Body of pancreas (tissue), 4 donors: ENCODE data around the gene LMBRD2. TPM values are rescaled to one million over a fixed set of nuclear protein-coding genes. Genes with fewer than 3 reads are reported as not detected.

Experiments used
- ATAC-seq: fragments of 150-250 bp; one replicate; pipeline ENCODE4 v1.9.1; 2016
- DNase-seq, 4 donors: peaks; one replicate each; pipeline ENCODE4 v3.0.0-alpha.2; 2019
- H3K27ac ChIP-seq, 4 donors: fragments of 200-600 bp; sonication (generic); 1 replicate in 3 of 4; 2 replicates in 1 of 4; pipeline versions ENCODE4 v1.5.1 to v1.6.1; 2016 to 2019; ENCODE audit warnings: mild to moderate bottlenecking in 1 of 4, mixed read lengths in 1 of 4, moderate library complexity in 1 of 4
- H3K27me3 ChIP-seq, 2 donors: fragments of 200-600 bp; sonication (generic); one replicate each; pipeline ENCODE4 v1.6.0; 2016; ENCODE audit warnings: mild to moderate bottlenecking in 1 of 2
- H3K36me3 ChIP-seq, 2 donors: fragments of 200-600 bp; sonication (generic); replicated peaks in 1 of 2; 2 replicates each; pipeline ENCODE4 v1.5.1; 2016; ENCODE audit warnings: low read depth in 2 of 2; ENCODE audit not compliant: insufficient read depth in 1 of 2
- H3K4me1 ChIP-seq: fragments of 200-600 bp; sonication (generic); one replicate; pipeline ENCODE4 v1.6.0; 2016
- H3K4me3 ChIP-seq, 2 donors: fragments of 200-600 bp; sonication (generic); 1 replicate in 1 of 2; 2 replicates in 1 of 2; pipeline ENCODE4 v1.5.1; 2016 to 2019
- H3K9me3 ChIP-seq, 3 donors: fragments of 200-600 bp; sonication (generic); 1 replicate in 2 of 3; 2 replicates in 1 of 3; pipeline ENCODE4 v1.5.1; 2016
- POLR2A ChIP-seq, 3 donors: fragments of 450-650 bp; IDR thresholded peaks; one replicate each; pipeline ENCODE4 v1.6.1; 2016; ENCODE audit warnings: antibody characterized with exemption in 3 of 3, mild to moderate bottlenecking in 2 of 3
- WGBS, 2 donors: methylation state at CpG; one replicate each; pipeline ENCODE4 v1.1.5; 2017; 5-methylcytosine and 5-hydroxymethylcytosine counted together
- intact Hi-C: fragments of 100-400 bp; cut with DNase I; formaldehyde crosslinking; loops from one replicate; pipeline ENCODE4 v1.15.1; 2023
- total RNA-seq, 2 donors: library from RNA; depleted of rRNA; stranded (reverse); fragments of >200 nt; gene quantifications; one replicate each; pipeline ENCODE4 v1.1.0, GENCODE V29; 2016
- TF ChIP-seq, protein P1 (sequence below), 7 experiments: fragments of 450-650 bp in 4 of 7; fragments of 200-600 bp in 3 of 7; sonication (generic) in 3 of 7; IDR thresholded peaks; one replicate each; pipeline ENCODE4 v1.5.1; 2016 to 2019; ENCODE audit warnings: antibody characterized with exemption in 7 of 7

Gene LMBRD2
- total RNA-seq, 2 donors from 2014 or later = 5.6 to 8.6 TPM

DNA sequence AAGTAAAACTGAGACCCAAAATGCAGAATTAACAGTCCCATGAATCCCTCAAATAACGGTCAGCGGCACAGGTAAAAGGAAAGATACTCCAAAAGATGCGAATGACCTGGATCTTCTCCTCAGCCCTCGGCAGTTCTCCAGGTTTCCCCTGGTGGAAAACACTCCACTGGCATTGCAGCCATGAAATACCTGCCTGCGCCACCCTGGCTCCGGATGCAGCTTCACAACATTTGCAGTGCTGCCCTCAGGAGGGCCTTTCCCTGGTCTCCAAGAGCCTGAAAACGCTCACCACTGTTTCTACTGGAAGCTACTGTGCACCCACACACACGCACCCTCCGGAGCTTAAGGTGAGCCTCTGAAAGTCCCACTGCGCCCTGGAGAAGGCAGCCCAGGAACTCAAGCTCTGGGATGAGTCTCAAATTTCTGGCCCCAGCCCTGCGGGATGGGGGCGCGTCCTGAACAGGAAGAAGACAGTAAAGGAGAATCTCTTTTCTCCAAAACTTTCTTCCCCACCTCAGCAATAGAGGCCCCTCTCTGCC is 85.6 kb downstream of the LMBRD2 start:
- no peaks in the 10 kb centered on the region for H3K27me3 ChIP-seq
- no peaks in the 10 kb centered on the region for H3K9me3 ChIP-seq
- intact Hi-C loops = no loop called here
- no peak overlapping the region for H3K4me3 ChIP-seq
- 23 to 26% methylated on average over 13 of the region's 13 CpGs for WGBS, 2 donors
- H3K36me3 ChIP-seq = no peaks in the 10 kb centered on the region
- ATAC-seq (no peak), DNase-seq (no peak)
- H3K4me1 ChIP-seq = peaks cover 9% of the 10 kb centered on the region
- H3K27ac ChIP-seq = no peak overlapping the region
- TF ChIP-seq, protein P1, sequence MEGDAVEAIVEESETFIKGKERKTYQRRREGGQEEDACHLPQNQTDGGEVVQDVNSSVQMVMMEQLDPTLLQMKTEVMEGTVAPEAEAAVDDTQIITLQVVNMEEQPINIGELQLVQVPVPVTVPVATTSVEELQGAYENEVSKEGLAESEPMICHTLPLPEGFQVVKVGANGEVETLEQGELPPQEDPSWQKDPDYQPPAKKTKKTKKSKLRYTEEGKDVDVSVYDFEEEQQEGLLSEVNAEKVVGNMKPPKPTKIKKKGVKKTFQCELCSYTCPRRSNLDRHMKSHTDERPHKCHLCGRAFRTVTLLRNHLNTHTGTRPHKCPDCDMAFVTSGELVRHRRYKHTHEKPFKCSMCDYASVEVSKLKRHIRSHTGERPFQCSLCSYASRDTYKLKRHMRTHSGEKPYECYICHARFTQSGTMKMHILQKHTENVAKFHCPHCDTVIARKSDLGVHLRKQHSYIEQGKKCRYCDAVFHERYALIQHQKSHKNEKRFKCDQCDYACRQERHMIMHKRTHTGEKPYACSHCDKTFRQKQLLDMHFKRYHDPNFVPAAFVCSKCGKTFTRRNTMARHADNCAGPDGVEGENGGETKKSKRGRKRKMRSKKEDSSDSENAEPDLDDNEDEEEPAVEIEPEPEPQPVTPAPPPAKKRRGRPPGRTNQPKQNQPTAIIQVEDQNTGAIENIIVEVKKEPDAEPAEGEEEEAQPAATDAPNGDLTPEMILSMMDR (IDR thresholded peaks at IDR 0.05) = no peak
- TF ChIP-seq POLR2A (IDR thresholded peaks at IDR 0.05) = no peak

- H3K27ac ChIP-seq = no peak overlapping the region
- H3K9me3 ChIP-seq = no peaks in the 10 kb centered on the region
- no peak for TF ChIP-seq POLR2A (IDR thresholded peaks at IDR 0.05)
- TF ChIP-seq, protein P1 (IDR thresholded peaks at IDR 0.05) = no peak
- H3K4me3 ChIP-seq = no peak overlapping the region
- DNase-seq (no peak), ATAC-seq (no peak)
- 67 to 74% methylated on average over 12 of the region's 12 CpGs for whole genome bisulfite sequencing, 2 donors
- H3K4me1 ChIP-seq = no peaks in the 10 kb centered on the region
- intact Hi-C loops = no loop called here
- H3K36me3 ChIP-seq = no peaks in the 10 kb centered on the region
- no peaks in the 10 kb centered on the region for H3K27me3 ChIP-seq
These were observed 91.2 kb downstream of the LMBRD2 start for GRCh38 chr5:36060420-36060887.

GRCh38 chr5:36059571-36060419 is 91.9 kb downstream of the LMBRD2 start:
- Histone ChIP-seq H3K4me1 (no peaks in the 10 kb centered on the region), H3K9me3 (no peaks in the 10 kb centered on the region), H3K36me3 (no peaks in the 10 kb centered on the region), H3K27me3 (no peaks in the 10 kb centered on the region), H3K27ac (no peak overlapping the region), H3K4me3 (no peak overlapping the region)
- TF ChIP-seq POLR2A (IDR thresholded peaks at IDR 0.05) = no peak
- TF ChIP-seq, protein P1 (IDR thresholded peaks at IDR 0.05) = no peak
- intact Hi-C loops = no loop called here
- whole genome bisulfite sequencing, 2 donors = 57 to 61% methylated on average over 5 of the region's 5 CpGs
- ATAC-seq = no peak
- no peak for DNase-seq

GRCh38 chr5:36058776-36059175 is 92.9 kb downstream of the LMBRD2 start:
- no peak for ATAC-seq
- no peak overlapping the region for H3K4me3 ChIP-seq
- 76 to 77% methylated on average over 2 of the region's 2 CpGs for WGBS, 2 donors
- TF ChIP-seq POLR2A (IDR thresholded peaks at IDR 0.05) = no peak
- TF ChIP-seq, protein P1 (IDR thresholded peaks at IDR 0.05) = no peak
- DNase-seq = no peak
- no peaks in the 10 kb centered on the region for H3K36me3 ChIP-seq
- H3K27ac ChIP-seq = no peak overlapping the region
- H3K4me1 ChIP-seq = no peaks in the 10 kb centered on the region
- intact Hi-C loops = no loop called here
- no peaks in the 10 kb centered on the region for H3K9me3 ChIP-seq
- no peaks in the 10 kb centered on the region for H3K27me3 ChIP-seq
